ENCODE results near the gene ZMYND8.
"Not testable (repeated sequence)": the region's sequence is repeated elsewhere in the genome, so short reads cannot be mapped to it uniquely, and the experiment has no call there.

The ZMYND8 gene

GRCh38 chr20:47314647-47315338 is 41.7 kb downstream of the ZMYND8 start:
- DNase-seq (ENCODE audit: low read depth in 2 of 3, low spot score in 2 of 3): no peak

GRCh38 chr20:47311967-47312681 is 44.4 kb downstream of the ZMYND8 start:
- DNase-seq (ENCODE audit: low read depth in 2 of 3, low spot score in 2 of 3): no peak

DNA sequence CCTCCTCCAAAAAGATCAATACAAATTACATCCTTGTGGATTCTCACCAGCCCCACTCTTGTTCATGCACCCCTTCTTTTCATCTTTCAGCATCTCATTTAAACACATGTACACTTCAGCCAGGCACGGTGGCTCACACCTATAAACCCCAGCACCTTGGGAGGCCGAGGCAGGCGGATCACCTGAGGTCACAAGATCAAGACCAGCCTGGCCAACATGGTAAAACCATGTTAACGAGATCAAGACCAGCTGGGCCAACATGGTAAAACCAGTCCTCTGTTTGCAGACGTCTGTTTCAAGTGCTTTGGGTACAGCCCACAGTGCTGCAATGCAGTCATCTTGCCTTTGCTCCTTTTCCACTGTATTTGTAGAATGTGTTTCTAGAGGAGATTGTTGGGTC is 45.3 kb downstream of the ZMYND8 start:
- DNase-seq (ENCODE audit: low read depth in 2 of 3, low spot score in 2 of 3): no peak

DNA sequence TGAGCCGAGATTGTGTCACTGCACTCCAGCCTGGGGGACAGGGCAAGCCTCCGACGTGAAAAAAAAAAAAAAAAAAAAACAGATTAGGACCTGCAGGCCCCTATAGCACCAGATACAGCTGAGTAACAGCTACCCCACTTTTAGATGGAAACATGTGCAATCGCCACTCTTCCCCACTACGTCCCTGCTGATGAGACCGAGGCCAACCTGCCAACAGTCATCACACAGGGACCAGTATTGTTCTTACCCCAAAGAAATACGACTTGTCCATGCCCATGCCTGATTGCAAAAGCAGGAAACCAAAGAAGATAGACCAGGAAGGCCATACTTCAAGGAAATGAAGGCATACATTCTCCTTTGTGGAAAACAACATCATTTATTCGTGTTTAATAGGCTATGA is 45.8 kb downstream of the ZMYND8 start:
- DNase-seq (ENCODE audit: low read depth in 2 of 3, low spot score in 2 of 3): no peak

GRCh38 chr20:47309806-47310426 is 46.6 kb downstream of the ZMYND8 start:
- DNase-seq (ENCODE audit: low read depth in 2 of 3, low spot score in 2 of 3): no peak

- DNase-seq (ENCODE audit: low read depth in 2 of 3, low spot score in 2 of 3): no peak
Observed at GRCh38 chr20:47309394-47309793, 47.1 kb downstream of the ZMYND8 start.

DNA sequence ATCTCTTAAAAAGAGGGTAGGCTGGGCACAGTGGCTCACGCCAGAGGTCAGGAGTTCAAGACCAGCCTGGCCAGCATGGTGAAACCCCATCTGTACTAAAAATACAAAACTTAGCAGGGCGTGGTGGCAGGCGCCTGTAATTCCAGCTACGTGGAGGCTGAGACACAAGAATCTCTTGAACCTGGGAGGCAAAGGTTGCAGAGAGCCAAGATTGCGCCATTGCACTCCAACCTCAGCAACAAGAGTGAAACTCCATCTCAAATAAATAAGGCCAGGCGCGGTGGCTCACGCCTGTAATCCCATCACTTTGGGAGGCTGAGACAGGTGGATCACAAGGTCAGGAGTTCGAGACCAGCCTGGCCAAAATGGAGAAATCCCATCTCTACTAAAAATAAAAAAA is 48.9 kb downstream of the ZMYND8 start:
- not testable (repeated sequence) for DNase-seq (ENCODE audit: low read depth in 2 of 3, low spot score in 2 of 3)

DNA sequence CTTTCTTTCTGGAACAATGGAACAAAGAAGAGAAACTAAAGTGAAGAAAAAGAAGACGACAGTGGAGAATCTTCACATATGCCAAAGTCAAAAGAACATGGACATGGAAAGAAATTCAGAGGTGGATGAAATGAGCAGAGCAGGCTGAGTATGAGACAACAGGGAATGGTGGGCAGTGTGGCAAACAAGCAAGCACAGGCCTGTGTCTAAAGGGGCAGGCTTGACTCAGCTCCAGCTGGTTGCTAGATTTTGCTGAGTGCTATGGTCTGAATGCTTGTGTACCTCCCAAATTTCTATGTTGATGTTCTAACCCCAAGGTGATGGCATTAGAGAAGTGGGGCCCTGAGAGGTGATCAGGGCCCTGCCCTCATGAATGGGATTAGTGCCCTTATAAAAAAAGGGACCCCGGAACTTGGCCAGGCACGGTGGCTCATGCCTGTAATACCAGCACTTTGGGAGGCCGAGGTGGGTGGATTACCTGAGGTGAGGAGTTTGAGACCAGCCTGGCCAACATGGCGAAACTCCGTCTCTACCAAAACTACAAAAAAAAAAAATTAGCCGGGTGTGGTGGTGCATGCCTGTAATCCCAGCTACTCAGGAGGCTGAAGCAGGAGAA is 49.6 kb downstream of the ZMYND8 start:
- no peak for DNase-seq (ENCODE audit: low read depth in 2 of 3, low spot score in 2 of 3)

GRCh38 chr20:47306095-47306494 is 50.4 kb downstream of the ZMYND8 start:
- no peak for DNase-seq (ENCODE audit: low read depth in 2 of 3, low spot score in 2 of 3)

DNA sequence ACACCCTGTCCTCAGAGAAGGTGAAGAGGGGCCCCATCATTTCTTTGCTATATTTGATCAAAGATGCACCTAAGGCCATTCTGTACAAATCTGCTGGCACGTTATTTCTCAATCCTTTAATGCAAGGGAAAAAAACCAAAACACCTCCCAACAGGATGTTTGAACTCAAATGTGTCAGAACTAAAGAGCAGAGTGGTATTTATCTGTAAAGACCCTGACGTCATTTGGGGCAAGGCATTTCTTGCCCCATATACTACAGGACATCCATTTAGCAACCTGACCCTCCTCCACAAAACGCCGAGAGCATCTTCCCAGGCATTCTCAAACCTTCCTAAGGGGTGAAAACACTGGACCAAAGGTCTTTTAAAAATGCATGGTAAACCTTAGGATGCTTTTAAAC is 50.8 kb downstream of the ZMYND8 start:
- DNase-seq (ENCODE audit: low read depth in 2 of 3, low spot score in 2 of 3): no peak

GRCh38 chr20:47304287-47304686 is 52.2 kb downstream of the ZMYND8 start:
- DNase-seq (ENCODE audit: low read depth in 2 of 3, low spot score in 2 of 3): no peak

- no peak for DNase-seq (ENCODE audit: low read depth in 2 of 3, low spot score in 2 of 3)
Observed at GRCh38 chr20:47303736-47304135, 52.8 kb downstream of the ZMYND8 start.

DNA sequence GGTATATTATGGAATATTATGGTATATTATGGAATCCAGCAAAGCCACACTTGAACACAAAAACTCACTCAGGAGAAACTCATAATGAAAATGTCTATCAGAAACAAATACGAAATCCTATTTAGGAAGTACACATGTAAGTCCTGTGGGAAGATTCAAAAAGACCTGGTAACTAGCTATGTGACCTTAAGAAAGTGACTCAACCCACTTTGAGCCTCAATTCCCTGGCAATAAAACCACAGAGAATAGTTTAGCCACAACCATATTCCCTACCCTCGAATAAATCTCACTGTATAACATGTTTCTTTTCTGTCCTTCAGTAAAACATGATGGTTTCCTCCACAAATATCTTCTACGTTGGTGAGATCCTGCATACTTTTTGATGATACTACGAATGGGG is 56.4 kb downstream of the ZMYND8 start:
- DNase-seq (ENCODE audit: low read depth in 2 of 3, low spot score in 2 of 3): no peak

- DNase-seq (ENCODE audit: low read depth in 2 of 3, low spot score in 2 of 3): no peak
Observed at GRCh38 chr20:47298624-47299023, 57.9 kb downstream of the ZMYND8 start.

DNA sequence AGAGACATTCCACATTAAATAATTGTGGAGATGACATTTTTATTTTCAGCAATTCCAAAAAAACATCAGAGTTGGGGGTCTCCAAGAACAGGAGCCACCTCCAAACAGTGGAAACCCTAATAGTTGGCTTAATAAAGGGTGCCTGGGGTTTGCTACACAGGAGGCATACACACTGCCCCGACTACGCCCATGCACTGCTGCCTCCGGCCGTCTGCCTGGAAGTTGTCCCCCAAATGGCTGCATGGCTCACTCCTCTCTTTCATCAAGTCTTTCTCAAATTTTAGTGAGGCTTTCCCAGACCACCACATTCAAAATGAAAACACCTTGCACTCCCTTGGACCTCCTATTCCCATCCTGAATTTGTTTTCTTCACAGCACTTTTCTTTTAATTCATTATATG is 58.8 kb downstream of the ZMYND8 start:
- DNase-seq (ENCODE audit: low read depth in 2 of 3, low spot score in 2 of 3): no peak

DNA sequence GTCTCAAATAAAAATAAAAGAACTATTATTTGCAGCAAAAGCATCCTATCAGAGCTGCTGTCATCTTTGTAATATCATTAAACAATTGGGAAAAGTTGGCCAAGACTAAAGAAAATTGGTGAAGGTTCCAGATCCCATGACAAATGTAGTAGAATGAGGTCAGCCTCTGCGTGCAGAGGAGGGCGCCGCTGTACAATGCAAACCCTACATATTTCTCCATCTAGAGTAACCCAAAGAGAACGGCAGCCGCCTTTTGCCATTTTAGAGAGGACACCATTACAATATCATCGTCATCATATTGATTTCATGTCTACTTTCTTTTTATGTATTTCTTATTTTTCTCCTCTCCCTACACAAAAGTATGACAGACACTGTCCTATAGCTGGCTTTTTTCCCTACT is 59.5 kb downstream of the ZMYND8 start:
- DNase-seq (ENCODE audit: low read depth in 2 of 3, low spot score in 2 of 3): no peak

DNA sequence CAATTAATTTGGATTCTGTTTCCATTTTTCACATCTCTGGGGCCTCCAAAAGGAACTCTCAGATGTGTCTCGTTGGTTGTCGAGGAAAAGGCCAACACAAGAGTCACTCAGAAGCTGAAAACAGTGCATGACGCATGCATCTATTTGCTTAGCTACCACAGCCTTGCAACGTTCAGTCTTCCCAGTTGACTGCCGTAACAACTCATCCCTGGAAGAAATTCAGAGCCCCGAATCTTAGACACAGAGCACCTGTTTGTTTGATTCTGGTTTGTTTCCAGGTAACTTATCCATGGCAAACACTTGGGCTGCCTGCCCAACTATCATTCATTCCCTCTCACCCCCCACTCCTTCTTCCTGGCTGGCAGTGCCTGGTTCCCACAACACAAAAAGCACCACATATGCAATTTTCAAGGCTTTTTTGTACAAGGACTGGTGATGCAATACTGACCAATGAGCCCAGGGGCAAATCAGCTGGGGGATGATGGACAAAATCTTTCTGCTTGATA is 60.5 kb downstream of the ZMYND8 start:
- no peak for DNase-seq (ENCODE audit: low read depth in 2 of 3, low spot score in 2 of 3)

DNA sequence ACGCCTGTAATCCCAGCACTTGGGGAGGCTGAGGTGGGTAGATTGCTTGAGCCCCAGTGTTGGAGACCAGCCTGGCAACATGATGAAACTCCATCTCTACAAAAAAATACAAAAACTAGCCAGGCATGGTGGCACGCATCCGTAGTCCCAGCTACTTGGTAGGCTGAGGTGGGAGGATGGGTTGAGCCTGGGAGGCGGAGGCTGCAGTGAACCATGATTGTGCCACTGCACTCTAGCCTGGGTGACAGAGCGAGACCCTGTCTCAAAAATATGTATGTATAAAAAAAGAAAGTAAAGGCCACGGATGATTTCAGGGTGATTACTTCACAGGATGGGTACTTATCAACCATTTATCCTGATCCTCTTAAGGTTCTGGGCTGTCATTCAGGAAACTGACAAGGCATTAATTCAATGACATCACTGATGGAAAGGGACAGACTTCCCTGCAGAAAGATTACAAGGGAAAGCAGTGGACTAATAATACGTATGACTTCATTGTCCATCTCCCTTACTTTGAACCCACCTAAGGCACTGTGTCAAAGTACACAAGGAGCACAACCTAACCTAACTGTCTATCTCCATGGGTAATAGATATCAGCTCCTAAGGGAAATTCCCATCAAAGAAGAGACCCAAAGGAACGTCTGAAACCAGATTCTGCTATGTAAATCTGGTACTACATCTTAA is 61.2 kb downstream of the ZMYND8 start:
- DNase-seq (ENCODE audit: low read depth in 2 of 3, low spot score in 2 of 3): no peak

- DNase-seq (ENCODE audit: low read depth in 2 of 3, low spot score in 2 of 3): no peak
Observed at GRCh38 chr20:47293631-47294030, 62.9 kb downstream of the ZMYND8 start.

DNA sequence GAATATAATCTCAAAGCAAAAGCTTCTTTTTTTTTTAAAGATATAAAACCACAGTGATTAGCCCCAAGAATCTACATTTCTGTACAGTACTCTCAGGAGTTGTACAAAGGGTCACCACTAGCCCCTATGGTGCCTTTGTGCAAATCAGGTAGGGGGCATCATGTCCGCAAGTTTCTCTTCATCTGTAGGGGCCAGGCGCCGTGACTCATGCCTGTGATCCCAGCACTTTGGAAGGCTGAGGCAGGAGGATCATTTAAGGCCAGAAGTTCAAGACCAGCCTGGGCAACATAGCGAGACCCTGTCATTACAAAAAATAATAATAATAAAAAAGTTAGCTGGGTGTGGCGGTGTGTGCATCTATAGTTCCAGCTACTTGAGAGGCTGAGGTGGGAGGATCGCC is 63.9 kb downstream of the ZMYND8 start:
- DNase-seq (ENCODE audit: low read depth in 2 of 3, low spot score in 2 of 3): no peak

Data from activated CD8-positive, alpha-beta memory T cell treated with anti-CD3 and anti-CD28 coated beads for 48 hours (primary cell).